Measurements from ENCODE around the gene SUSD1. TPM values are rescaled to one million over a fixed set of nuclear protein-coding genes. Genes with fewer than 3 reads are reported as not detected.

Gene SUSD1
- total and polyA plus RNA-seq, 9 of the 15 experiments (the other 6 are each of a cell fraction or from before 2014, with no cell fraction given): 10.9 to 44.4 (median 36.1) TPM

DNA sequence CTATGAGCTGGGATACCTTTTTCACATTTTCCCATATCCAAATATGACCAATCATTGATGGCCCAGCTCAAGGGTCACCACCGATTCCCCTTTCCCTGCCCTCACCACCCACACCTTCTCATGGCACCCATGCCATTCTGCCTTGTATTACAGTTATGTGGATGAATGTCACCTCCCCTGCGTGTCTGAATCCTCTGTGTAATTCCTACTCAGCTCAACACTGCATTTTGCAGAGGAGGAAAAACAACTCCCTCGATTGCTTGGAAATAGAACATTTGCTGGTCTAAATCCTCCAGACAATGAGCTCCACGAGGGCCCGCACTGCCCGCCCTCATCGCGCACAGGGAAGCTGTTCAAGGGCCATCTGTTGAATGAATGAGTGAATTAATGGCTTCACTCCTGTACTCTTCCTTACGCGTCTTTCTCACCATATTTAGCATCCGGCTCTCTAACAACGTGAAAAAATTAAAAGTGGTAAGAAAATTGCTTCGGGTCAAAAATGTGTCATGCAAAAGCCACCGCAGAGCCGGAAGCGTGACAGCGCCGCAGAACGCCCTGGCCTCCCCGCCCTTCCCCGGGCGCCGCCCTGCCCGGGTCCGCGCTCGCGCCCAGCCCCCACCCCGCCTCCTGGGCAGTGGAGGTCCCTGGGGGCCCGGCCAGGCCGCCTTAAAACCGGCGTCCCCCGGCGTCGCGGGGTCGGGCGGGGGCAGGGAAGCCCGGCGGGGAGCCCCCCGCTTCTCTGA lies 704 bp downstream of the SUSD1 start (continued):
- TF ChIP-seq ZKSCAN8 (CRISPR knock-in tag; IDR thresholded peaks at IDR 0.05) (no peak; the same call in 1 of the 2 replicates), RBM25 (IDR thresholded peaks at IDR 0.05; ENCODE audit: low read depth, low read length, severe bottlenecking) (no peak), BACH1 (tag; IDR thresholded peaks at IDR 0.05) (peak; percentile 81; the same call in 1 of the 2 replicates), CEBPG (CRISPR knock-in tag; IDR thresholded peaks at IDR 0.05) (no peak), CEBPG (tag; conservative IDR thresholded peaks at IDR 0.05 in 1 of 2, IDR thresholded peaks at IDR 0.05 in 1 of 2) (no peak), FOS (IDR thresholded peaks at IDR 0.05; ENCODE audit: extremely low read depth, insufficient read length) (no peak), ZNF23 (CRISPR knock-in tag; IDR thresholded peaks at IDR 0.05) (no peak), ZBTB8A (IDR thresholded peaks at IDR 0.05; ENCODE audit: partially characterized antibody) (no peak), ZNF174 (CRISPR knock-in tag; IDR thresholded peaks at IDR 0.05) (no peak), SMARCB1 (IDR thresholded peaks at IDR 0.05; ENCODE audit: insufficient read length, low read depth) (no peak), FOXM1 (IDR thresholded peaks at IDR 0.05; ENCODE audit: low read depth) (no peak), FOXM1 (CRISPR knock-in tag; IDR thresholded peaks at IDR 0.05; ENCODE audit: low read depth) (no peak), RFX7 (CRISPR knock-in tag; IDR thresholded peaks at IDR 0.05) (0 out of 2 replicates have a peak, but pooled peaks have one; percentile 62), SP2 (IDR thresholded peaks at IDR 0.05; ENCODE audit: extremely low read depth, low read depth, low read length, poor library complexity, severe bottlenecking) (no peak), CBX2 (IDR thresholded peaks at IDR 0.05; ENCODE audit: insufficient read depth, low read length, poor library complexity, severe bottlenecking) (no peak), KDM5B (IDR thresholded peaks at IDR 0.05; ENCODE audit: insufficient replicate concordance, low read depth, low read length) (no peak), CBFB (CRISPR knock-in tag; IDR thresholded peaks at IDR 0.05) (no peak), HDAC3 (IDR thresholded peaks at IDR 0.05; ENCODE audit: borderline replicate concordance, partially characterized antibody) (no peak)
- TF ChIP-seq, protein P1, sequence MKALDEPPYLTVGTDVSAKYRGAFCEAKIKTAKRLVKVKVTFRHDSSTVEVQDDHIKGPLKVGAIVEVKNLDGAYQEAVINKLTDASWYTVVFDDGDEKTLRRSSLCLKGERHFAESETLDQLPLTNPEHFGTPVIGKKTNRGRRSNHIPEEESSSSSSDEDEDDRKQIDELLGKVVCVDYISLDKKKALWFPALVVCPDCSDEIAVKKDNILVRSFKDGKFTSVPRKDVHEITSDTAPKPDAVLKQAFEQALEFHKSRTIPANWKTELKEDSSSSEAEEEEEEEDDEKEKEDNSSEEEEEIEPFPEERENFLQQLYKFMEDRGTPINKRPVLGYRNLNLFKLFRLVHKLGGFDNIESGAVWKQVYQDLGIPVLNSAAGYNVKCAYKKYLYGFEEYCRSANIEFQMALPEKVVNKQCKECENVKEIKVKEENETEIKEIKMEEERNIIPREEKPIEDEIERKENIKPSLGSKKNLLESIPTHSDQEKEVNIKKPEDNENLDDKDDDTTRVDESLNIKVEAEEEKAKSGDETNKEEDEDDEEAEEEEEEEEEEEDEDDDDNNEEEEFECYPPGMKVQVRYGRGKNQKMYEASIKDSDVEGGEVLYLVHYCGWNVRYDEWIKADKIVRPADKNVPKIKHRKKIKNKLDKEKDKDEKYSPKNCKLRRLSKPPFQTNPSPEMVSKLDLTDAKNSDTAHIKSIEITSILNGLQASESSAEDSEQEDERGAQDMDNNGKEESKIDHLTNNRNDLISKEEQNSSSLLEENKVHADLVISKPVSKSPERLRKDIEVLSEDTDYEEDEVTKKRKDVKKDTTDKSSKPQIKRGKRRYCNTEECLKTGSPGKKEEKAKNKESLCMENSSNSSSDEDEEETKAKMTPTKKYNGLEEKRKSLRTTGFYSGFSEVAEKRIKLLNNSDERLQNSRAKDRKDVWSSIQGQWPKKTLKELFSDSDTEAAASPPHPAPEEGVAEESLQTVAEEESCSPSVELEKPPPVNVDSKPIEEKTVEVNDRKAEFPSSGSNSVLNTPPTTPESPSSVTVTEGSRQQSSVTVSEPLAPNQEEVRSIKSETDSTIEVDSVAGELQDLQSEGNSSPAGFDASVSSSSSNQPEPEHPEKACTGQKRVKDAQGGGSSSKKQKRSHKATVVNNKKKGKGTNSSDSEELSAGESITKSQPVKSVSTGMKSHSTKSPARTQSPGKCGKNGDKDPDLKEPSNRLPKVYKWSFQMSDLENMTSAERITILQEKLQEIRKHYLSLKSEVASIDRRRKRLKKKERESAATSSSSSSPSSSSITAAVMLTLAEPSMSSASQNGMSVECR (CRISPR knock-in tag; IDR thresholded peaks at IDR 0.05): peak; percentile 83
- TF ChIP-seq, protein P2, sequence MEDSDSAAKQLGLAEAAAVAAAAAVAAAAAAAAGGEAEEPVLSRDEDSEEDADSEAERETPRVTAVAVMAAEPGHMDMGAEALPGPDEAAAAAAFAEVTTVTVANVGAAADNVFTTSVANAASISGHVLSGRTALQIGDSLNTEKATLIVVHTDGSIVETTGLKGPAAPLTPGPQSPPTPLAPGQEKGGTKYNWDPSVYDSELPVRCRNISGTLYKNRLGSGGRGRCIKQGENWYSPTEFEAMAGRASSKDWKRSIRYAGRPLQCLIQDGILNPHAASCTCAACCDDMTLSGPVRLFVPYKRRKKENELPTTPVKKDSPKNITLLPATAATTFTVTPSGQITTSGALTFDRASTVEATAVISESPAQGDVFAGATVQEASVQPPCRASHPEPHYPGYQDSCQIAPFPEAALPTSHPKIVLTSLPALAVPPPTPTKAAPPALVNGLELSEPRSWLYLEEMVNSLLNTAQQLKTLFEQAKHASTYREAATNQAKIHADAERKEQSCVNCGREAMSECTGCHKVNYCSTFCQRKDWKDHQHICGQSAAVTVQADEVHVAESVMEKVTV (CRISPR knock-in tag; IDR thresholded peaks at IDR 0.05): no peak

Data from K562 (cell line).